ENCODE results near the gene KIAA1328.

KIAA1328 gene

GRCh38 chr18:36963464-36963863, 134.5 kb downstream of the KIAA1328 start:
- DNase-seq, result no peak

GRCh38 chr18:36974686-36975085, 145.8 kb downstream of the KIAA1328 start:
- no peak for DNase-seq

GRCh38 chr18:36977121-36977520, 148.2 kb downstream of the KIAA1328 start:
- DNase-seq, result no peak

GRCh38 chr18:36993068-36993467, 164.1 kb downstream of the KIAA1328 start:
- no peak for DNase-seq

GRCh38 chr18:37006742-37007141, 177.8 kb downstream of the KIAA1328 start:
- DNase-seq, result no peak

GRCh38 chr18:37012452-37012851, 183.5 kb downstream of the KIAA1328 start:
- no peak for DNase-seq

GRCh38 chr18:37019157-37019827, 190.4 kb downstream of the KIAA1328 start:
- peak; percentile 91 for DNase-seq

GRCh38 chr18:37033419-37033818, 204.5 kb downstream of the KIAA1328 start:
- no peak for DNase-seq

GRCh38 chr18:37042381-37042780, 213.5 kb downstream of the KIAA1328 start:
- DNase-seq, result peak; percentile 22

GRCh38 chr18:37055137-37055802, 226.3 kb downstream of the KIAA1328 start:
- DNase-seq, result peak; percentile 88

GRCh38 chr18:37064187-37064586, 235.3 kb downstream of the KIAA1328 start:
- no peak for DNase-seq

- no peak for DNase-seq
Measured at GRCh38 chr18:37065254-37065653, 236.3 kb downstream of the KIAA1328 start.

GRCh38 chr18:37084912-37085311, 256.0 kb downstream of the KIAA1328 start:
- no peak for DNase-seq

GRCh38 chr18:37085362-37085761, 256.4 kb downstream of the KIAA1328 start:
- no peak for DNase-seq

- peak; percentile 88 for DNase-seq
Measured at GRCh38 chr18:37107748-37108522, 279.0 kb downstream of the KIAA1328 start.

GRCh38 chr18:37122877-37123276, 293.9 kb downstream of the KIAA1328 start:
- DNase-seq, result no peak

GRCh38 chr18:37124516-37124915, 295.6 kb downstream of the KIAA1328 start:
- no peak for DNase-seq

- DNase-seq, result no peak
Measured at GRCh38 chr18:37135177-37135576, 306.2 kb downstream of the KIAA1328 start.

GRCh38 chr18:37138456-37138855, 309.5 kb downstream of the KIAA1328 start:
- peak; percentile 59 for DNase-seq

- peak; percentile 84 for DNase-seq
Measured at GRCh38 chr18:37139876-37140275, 310.9 kb downstream of the KIAA1328 start.

GRCh38 chr18:37144921-37145320, 316.0 kb downstream of the KIAA1328 start:
- DNase-seq, result no peak

- no peak for DNase-seq
Measured at GRCh38 chr18:37156330-37156942, 327.5 kb downstream of the KIAA1328 start.

- DNase-seq, result no peak
Measured at GRCh38 chr18:37160038-37160820, 331.3 kb downstream of the KIAA1328 start.

Data from NCI-H69 (cell line).